Activated gamma-delta T cell treated with Interleukin-2 at 50 U/mL for 16 hours (primary cell): Measurements from ENCODE around the gene C1orf167.

Experiments
- DNase-seq: peaks from one replicate; pipeline ENCODE4 v3.0.0-alpha.2; 2020

Gene C1orf167

DNA sequence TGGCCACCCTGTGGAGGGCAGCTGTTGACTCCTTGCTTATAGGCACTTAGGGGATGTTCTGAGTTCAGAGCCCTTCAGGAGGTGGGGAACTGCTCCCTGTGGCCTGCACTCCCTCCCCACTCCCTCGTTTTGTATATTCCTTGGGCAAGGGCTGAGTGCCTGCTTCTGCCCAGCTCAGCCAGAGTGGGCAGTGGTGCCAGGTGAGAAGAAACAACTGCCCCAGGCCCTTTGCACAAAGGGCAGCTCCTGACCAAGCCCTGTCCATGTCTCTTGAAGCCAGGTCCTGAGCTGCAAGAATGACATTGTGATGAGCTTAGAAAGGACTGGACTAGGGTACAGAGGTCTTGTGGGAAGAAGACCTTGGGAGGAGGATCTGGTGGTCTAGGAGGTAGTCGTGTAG, 23.9 kb upstream of the C1orf167 start:
- DNase-seq, result no peak

DNA sequence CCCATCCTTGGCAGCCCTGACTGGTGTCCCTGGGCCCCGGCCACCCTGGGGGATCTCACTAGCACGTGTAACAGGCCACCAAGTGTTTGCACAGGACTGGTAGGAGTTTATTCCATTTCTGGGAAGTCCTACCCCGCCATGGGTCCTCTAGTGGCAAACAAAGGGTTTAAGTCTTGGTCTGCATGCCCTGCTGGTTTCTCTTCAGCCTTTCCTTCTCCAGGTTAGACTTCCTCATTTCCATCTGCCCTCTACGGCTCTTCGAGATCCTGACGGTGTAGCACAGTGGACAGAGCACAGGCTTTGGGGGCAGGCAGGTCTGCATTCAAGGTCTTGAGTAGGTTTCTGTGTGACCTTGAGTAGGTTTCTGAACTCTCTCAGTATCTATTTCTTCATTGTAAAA, 23.2 kb upstream of the C1orf167 start:
- no peak for DNase-seq

DNA sequence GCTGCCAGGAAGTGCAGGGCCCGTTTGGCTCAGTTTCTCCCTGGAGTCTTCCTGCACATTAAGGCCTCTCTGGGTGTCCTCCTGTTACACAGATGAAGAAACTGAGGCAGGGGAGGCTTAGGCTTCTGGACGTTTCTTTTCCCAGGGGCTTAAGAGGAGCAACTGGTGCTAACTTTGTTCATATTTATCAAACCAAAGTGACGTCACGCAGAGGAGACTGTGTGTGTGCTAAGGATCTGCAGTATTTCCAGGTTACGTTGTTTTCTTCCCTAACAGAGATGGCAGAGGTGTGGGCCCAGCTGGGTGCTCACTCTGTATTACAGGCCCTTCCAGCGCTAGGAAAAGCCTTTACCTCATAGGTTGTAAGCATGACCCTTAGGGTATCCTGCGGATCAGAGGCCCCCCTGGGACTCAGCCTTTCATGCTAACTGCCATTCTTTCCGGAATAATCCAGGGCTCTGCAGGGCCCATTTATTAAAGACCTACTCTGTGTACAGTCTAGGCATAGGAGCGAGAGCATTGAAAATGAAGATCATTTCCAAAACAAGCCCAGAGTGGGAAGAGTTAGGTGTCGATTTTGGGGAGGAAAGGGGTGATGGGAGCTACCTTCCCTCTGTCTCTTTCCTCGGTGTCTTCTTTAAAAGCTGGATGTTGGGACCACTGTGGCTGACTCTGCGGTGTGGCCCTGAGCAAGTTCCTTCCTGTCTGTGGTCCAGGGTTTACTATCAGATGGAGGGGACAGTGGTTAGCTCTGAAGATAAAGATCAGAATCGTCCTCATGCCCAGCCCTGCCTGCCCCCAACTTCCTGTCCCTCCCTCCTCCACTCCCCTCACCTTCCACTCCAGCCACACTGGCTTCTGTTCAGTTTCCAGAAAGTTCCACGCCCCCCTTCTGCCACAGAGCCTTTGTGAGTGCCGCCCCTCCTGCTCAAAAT, 21.5 kb upstream of the C1orf167 start:
- DNase-seq, result peak; percentile 33

DNA sequence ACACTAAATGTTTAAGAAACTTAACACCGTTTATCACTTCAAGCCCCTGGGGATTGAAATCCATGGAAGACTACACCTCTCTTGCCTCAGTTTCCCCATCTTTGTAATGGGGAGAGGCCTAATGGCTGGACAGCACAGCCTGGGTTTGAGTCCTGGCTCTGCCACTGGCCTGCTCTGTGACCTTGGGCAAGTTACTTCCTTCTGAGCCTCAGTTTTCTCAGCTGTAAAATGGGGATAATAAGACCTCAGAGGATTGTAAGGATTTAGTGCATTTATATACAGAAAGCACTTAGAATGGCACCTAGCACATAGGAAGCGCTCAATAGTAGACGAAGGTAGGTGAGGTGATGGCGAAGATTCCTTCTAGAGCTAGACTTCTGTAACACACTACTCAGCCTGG, 20.5 kb upstream of the C1orf167 start:
- no peak for DNase-seq

DNA sequence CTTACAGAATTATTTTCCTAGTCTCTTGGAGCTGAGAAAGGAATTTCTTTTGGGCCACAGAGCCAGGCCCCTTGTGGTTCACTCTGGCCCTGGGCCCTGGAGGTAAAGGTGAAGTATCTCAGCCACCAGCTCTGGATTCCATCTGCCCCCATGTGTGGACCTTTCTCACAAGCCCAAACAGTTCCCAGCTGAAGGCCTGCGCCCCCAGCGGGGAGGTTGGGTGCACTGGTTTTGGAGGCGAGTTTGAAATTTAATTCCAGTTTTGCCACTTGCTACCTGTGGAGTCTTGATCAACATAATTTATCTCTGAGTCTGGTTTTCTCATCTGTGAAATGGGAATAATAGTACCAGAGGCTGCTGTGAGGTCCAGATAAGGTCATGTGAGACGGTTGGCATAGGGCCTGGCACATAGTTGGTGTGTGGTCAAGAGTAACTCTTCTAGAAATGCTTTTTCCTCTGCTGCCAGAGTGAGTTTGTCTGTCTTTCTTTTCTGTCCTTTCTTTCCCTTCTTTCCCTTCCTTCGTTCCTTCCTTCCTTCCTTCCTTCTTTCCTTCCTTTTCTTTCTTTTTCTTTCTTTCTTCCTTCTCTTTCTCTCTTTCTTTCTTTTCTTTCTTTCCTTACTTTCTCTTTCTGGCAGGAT, 20.0 kb upstream of the C1orf167 start:
- DNase-seq, result no peak

DNA sequence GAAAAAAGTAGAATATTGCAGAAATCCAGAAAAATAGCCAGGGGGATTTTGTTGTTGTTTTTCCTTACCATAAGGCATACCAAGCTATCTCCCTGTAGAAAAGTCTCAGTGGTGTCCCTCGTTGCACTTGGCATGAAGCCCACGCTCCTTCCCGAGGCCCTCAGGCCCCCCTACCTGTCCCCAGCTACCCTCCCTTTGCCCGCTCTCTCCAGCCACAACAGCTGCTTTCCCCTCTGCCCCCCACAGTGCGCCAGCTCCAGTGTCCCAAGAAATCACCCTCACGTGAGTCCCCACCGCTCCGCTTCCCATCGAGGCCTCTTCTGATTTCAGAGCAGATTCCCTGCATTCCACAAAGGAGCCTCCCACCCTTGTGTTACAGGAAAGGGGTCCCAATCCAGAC, 17.7 kb upstream of the C1orf167 start:
- DNase-seq, result no peak

DNA sequence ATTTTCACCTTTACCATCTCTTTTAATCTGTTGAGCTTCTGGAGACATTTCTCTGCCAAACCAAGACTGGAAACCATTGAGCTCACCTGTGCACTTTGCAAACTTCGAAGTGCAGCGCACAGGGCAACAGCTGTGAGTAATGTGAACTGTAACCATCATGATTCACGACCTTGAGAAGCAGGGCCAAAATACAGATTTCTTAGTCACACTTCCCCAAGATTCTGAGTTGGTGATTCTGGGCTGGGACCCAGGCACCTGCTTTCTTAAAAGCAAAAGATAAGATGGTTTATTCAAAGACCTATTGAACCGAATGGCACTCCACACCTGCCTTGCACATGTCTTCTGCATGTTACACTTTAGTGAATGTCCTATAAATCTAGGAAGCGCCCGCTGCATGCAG, 15.9 kb upstream of the C1orf167 start:
- no peak for DNase-seq

DNA sequence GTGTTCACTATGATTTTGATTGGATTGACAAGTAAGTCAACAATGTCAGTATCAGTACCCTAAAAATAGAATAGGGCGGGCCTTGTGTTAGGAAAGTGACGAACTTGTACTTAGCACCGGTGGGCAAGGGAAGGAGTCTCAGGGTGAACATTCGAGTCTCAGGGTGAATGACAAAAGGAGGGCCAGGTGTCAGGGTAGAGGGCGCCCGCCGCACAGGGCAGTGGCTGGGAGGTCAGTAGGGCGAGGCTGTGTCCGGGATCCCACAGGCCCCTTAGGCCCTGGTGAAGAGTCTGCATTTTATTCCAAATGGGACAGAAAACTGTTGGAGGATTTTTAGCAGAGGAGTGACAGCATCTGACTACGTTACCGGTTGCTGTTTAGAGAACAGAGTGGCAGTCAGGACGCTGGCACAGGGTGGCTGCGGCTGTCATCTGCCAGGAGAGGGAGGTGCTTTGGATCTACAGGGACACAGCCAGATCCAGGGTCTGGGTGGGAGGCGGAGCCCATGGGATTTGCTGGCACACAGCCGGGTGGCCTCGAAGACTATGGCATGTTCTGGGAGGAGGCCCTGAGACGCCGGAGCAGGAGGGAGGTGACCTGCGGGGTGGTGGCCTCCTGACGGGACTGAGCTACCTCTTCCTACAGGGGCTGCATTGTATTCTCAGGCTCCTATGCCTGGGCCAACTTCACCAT, 15.1 kb upstream of the C1orf167 start:
- DNase-seq, result no peak

DNA sequence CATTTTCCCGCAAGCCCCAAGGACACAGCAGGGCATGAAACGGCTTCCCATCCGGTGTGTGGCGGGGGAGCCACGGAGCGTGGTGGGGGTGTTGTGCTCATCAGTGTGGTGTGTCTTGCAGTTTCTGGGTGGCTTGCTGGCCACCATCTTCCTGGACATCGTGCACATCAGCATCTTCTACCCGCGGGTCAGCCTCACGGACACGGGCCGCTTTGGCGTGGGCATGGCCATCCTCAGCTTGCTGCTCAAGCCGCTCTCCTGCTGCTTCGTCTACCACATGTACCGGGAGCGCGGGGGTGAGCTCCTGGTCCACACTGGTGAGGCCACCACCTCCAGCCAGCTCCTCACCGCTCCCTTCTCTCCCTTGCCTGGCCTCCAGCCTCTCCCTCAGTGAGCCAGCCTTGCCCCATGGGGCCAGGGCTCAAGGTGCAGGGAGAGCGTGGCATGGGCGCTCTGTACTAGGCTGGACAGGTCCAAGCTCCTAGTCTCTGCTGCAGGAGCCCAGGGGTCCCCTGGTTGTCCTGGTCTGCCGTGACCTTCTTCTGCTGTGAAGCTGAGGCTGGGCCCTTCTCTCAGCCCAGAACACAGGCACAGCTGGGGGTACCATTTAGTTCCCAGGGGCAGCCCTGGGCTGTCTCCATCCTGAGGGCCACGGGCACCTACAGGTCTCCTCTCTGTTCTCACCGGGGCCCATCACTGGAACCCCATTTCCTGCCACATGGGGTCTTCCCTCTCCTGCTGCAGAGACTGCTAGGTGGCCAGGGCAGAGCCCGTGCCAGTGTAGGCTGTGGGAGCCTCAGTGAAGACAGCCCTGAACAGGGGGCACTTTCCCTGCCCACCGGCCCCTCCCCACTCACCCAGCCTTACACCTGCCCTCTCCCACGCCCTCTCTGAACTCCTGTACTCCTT, 13.4 kb upstream of the C1orf167 start:
- DNase-seq, result no peak

DNA sequence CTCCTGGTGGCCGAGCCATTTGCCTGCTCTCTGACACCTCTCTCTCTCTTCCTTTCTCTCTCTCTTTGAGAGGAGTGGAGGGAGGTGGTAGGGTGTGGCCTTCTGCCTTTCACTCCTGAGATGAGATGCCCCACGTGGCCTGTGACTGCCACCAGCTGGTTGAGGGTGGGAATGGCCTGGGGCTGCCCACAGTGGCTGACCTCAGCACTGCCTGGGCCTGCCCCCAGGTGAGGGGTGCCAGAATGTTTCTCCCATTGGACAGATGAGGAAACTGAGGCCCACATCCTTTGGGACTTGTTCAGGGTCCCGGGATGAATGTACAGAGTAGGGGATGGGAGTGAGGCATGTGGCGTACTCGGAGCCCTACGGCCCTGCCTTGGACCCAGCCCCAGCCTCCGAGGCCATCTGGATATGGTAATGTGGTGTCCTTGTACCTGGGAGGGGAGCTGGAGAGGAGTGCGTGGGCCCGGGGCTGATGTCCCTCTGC, 12.7 kb upstream of the C1orf167 start:
- peak; percentile 40 for DNase-seq

DNA sequence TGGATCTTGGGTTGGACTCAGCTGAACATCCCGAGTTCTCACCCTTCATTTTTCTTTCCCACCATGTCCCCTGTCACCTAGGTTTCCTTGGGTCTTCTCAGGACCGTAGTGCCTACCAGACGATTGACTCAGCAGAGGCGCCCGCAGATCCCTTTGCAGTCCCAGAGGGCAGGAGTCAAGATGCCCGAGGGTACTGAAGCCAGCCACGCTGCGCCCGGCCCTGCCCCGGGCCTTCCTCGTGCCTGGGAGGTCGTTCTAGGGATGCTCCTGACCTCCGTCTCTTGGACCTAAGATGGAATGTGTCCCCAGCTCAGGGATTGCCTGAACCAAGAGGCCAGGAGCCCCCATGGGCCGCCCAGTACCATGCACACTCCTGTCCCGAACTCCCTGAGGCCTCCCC, 12.0 kb upstream of the C1orf167 start:
- no peak for DNase-seq

DNA sequence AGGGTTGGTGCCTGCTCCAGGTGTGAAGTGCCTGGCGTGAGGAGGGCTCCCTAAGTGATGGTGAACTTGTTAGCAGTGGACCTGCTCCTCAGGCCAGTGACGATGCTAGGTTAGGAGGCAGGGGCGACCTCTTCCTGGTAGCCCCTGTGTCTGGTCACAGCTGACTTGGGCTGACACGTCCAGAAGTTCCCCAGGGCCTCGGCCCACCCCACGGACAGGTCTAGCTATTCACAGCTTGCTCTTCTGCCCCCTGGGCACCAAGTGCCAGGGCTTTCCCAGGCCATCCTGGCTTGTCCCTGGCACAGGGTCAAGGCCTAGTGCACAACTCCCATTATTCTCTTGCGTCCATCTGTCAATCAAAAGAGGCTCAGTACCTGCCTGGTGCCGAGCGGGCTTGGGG, 10.9 kb upstream of the C1orf167 start:
- no peak for DNase-seq

DNA sequence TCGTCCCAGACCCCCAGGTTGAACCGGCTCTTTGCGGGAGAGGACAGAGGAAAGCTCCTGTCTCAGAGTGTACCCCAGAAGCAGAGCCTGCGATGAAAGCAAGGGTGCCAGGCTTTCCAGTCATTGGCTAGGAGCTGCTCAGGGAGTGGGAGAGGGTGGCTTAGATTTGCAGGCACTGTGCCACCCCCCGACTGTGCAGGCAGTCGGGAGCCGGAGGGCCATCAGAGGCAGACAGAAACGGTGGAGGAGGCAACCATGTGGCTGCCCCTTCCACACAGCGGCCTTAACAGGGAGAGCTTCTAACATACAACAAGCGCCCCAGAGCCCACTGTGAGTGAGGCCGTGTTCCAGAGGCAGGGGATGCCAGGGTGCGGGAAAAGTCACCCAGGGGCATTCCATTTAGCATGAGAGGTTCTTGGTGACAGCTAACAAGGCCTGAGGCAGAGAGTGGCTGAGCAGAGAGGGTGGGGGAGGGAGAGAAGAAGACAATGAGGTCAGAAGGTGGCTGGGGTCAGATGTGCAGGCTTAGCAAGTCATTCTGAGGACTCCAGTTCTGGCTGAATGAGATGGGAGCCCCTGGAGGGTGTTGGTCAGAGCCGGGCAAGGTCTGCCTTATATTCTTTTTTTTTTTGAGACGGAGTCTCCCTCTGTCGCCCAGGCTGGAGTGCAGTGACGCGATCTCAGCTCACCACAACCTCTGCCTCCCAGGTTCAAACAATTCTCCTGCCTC, 9.5 kb upstream of the C1orf167 start:
- no peak for DNase-seq

DNA sequence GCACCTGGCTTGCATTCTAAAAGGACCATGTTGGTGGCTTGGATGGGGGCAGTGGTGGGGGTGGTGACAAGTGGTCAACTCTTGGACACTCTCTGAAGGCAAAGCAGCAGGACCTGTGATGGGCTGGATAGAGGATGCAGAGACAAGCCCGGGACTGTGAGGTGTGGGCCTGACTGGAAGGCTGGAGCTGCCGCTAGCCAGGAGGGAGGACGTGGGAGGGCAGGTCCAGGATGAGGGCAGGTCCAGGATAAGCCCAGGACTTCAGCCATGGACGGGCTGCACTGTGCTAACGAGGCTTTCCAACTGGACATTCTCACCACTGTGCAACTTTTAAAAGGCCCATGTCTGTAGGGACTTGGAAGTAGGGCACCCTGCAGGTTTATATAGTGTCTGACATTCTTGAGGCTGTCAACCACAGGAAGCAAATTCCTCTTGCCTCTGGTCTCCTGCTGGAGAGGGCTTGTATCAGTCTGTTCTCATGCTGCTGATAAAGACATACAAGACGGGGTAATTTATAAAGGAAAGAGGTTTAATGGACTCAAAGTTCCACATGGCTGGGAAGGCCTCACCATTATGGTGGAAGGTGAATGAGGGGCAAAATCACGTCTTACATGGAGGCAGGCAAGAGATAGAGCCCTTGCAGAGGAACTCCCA, 8.3 kb upstream of the C1orf167 start:
- DNase-seq, result no peak

DNA sequence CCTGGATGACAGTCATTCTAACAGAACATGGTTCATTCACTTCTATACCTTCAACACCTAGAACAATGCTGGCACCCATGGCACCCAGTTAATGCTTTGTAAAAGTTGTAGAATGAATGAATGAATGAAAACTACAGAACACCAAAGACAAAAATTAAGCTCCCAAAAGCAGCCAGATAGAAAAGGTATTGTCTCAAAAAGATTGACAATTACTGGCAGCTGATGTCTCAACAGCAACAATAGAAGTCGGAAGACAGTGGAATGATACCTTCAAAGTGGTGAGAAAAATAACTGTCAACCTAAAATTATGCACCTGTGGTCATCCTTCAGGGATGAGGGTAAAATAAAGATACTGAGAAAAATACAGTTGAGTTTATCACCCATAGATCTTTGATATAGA, 4.9 kb upstream of the C1orf167 start:
- DNase-seq, result no peak

DNA sequence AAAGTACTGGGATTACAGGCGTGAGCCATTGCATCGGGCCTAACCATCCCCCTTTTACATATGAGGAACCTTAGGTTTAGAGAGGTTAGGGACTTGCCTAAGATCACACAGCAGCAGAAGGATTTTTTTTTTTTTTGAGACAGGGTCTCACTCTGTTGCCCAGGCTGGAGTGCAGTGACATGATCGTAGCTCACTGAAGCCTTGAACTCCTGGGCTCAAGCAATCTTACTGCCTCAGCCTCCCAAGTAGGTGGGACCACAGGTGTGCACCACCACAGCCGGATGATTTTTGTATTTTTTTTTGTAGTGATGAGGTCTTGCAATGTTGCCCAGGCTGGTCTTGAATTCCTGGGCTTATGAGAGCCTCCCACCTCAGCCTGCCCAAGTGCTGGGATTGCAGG, 2.2 kb upstream of the C1orf167 start:
- DNase-seq, result no peak

DNA sequence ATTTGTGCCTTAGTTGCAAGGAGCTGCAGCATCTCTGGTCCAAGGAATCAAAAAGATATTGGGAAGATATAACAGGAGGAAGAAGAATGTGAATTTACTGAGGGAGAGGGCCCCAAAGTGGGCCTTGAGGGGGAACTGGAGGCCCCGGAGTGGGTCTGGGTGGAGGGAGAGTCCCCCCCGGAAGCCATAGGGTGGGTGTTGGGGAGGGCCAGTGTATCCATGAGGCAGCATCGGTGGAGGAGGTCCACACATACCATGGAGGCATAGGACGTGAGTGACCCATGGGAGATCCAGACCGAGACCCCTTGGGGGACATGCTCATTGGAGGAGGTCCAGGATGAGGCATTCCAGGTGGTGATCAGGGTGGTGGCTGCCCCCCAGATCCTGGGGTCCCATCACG, 708 bp upstream of the C1orf167 start:
- DNase-seq, result no peak

DNA sequence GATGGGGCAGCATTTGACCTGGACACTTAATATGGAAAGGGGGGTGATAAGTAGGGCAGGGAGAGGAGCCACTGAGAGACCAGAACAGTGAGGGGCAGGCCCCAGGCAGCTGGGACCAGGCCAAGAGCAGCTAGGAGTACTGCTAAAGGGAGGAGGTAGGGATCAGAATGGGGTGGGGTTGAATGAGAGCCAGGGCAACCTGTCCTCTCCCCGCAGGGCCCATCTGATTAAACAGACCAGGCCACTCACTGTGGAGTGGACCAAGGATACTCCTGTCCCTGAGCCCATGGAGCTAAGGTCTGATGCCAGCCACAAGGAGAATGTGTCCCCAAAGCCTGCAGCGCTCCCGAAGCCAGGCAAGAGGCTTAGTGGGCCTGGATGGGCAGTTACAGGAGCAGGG, 2.1 kb downstream of the C1orf167 start:
- no peak for DNase-seq

DNA sequence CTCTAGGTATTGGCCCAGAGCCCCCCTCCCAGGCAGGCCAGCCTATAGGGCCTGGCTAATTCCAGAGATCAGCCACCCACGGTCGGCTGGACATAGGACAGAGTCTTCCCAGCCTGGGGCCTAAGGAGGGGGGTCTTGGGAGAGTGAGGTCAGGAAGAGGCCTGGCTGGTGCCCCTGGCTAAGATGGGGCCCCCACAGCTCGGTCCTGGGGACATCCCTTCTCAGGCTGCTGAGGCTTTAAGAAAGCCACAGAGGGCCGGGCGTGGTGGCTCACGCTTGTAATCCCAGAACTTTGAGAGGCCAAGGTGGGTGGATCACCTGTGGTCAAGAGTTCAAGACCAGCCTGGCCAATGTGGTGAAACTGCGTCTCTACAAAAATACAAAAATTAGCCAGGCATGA, 2.5 kb downstream of the C1orf167 start:
- no peak for DNase-seq

DNA sequence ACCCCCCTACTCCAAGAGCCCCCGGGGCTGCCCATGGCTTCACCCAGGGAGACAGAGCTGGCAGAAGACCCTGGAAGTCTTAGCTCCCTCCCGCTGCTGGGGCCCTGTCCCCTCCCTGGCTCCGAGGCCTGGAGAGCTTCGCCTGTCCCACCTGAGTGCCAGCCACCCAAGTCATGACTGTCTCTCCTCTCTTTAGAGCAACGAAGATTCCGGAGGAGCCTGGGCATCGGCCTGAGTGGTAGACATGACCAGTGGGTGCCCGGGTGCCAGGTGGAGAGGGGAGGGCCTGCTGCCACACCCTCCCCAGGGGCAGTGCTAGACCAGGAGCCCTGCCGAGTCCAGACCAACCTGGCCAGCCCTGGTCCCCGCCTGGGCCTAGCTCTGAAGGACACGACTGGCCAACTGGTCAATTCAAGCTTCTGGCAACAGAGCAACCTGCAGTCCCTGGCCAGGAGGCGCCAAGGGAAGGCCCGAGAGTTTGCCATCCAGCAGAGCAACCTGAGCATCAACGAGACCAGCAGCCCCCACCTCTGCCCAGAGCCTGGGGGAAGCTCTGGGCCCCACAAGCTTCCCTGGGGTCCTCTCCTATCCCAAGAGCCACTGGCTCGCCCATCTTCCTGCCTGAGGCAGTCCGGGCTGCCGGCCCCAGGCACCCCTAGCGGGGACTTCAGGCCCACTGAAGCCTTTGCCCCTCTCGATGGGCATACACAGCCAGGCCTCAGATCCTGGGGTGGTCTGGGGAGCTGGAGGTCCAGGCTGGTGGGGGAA, 3.9 kb downstream of the C1orf167 start:
- no peak for DNase-seq

DNA sequence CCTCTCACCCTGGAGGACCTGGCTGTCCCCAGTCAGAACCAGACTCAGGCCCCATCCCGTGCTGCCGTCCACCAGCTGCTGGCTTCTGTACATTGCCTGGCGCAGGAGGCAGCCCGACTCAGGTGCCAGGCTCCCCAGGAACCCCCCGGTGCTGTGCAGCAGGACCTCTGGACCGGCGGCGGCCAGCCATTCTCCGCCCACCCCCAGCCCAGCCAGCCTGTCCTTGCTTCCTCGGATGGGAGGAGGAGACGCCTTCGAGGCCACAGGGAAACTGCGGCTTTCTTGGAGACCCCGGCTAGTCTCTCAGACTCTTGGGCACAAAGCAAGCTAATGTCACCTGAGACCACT, 4.4 kb downstream of the C1orf167 start:
- DNase-seq, result no peak
